CD8-positive, alpha-beta memory T cell (primary cell): Measurements from ENCODE around the gene CEP350. TPM values are rescaled to one million over a fixed set of nuclear protein-coding genes. Genes with fewer than 3 reads are reported as not detected.

Experiments
- CTCF ChIA-PET: fragments of 350-600 bp; sonication (Branson Sonifier 250); formaldehyde crosslinking; loops from one replicate; lab custom pipeline; 2021; ENCODE audit warnings: antibody characterized with exemption; lab: Charles Lee
- POLR2A ChIA-PET: fragments of 350-600 bp; sonication (Branson Sonifier 250); formaldehyde crosslinking; loops from one replicate; lab custom pipeline; 2021; ENCODE audit warnings: antibody characterized with exemption; lab: Charles Lee
- DNase-seq, 5 donors: peaks; one replicate each; pipeline versions ENCODE4 v3.0.0 to v3.0.0-alpha.2; 2020 to 2022; ENCODE audit warnings: mixed read lengths in 1 of 5
- H3K27ac ChIP-seq: one replicate; pipeline ENCODE4 v1.7.0; 2013; ENCODE audit warnings: low read depth, mild to moderate bottlenecking, low read length, moderate library complexity
- H3K27me3 ChIP-seq: 2 replicates; pipeline ENCODE4 v1.7.0; 2013; ENCODE audit warnings: low read length, mild to moderate bottlenecking; ENCODE audit not compliant: insufficient read depth, poor library complexity, severe bottlenecking
- H3K36me3 ChIP-seq: 2 replicates; pipeline ENCODE4 v1.7.0; 2013; ENCODE audit warnings: mild to moderate bottlenecking, low read length, moderate library complexity; ENCODE audit not compliant: insufficient read depth
- H3K4me1 ChIP-seq: 2 replicates; pipeline ENCODE4 v1.7.0; 2013; ENCODE audit warnings: mild to moderate bottlenecking, low read length, moderate library complexity; ENCODE audit not compliant: insufficient read depth
- H3K4me3 ChIP-seq: 2 replicates; pipeline ENCODE4 v1.7.0; 2013; ENCODE audit warnings: mild to moderate bottlenecking, low read length
- H3K9me3 ChIP-seq: 2 replicates; pipeline ENCODE4 v1.7.0; 2013; ENCODE audit warnings: mild to moderate bottlenecking, low read length
- H3K27ac Mint-ChIP-seq, 8 donors: one replicate each; pipeline ENCODE4 v1.8.0; 2020 to 2021; ENCODE audit warnings: mixed read lengths in 8 of 8, mild to moderate bottlenecking in 6 of 8, inconsistent platforms in 3 of 8, moderate library complexity in 3 of 8
- H3K27me3 Mint-ChIP-seq, 2 donors: one replicate each; pipeline ENCODE4 v1.8.0; 2020 to 2021; ENCODE audit warnings: mixed read lengths in 2 of 2, mild to moderate bottlenecking in 1 of 2, moderate library complexity in 1 of 2
- H3K36me3 Mint-ChIP-seq, 3 donors: one replicate each; pipeline ENCODE4 v1.8.0; 2020 to 2021; ENCODE audit warnings: mixed read lengths in 3 of 3, inconsistent platforms in 1 of 3, mild to moderate bottlenecking in 1 of 3
- H3K4me1 Mint-ChIP-seq, 3 donors: one replicate each; pipeline ENCODE4 v1.8.0; 2020 to 2021; ENCODE audit warnings: mixed read lengths in 3 of 3, inconsistent platforms in 1 of 3, mild to moderate bottlenecking in 1 of 3
- H3K4me3 Mint-ChIP-seq, 7 donors: one replicate each; pipeline ENCODE4 v1.8.0; 2020 to 2021; ENCODE audit warnings: mixed read lengths in 7 of 7, mild to moderate bottlenecking in 6 of 7, moderate library complexity in 4 of 7, inconsistent platforms in 2 of 7
- H3K9me3 Mint-ChIP-seq, 5 donors: one replicate each; pipeline ENCODE4 v1.8.0; 2020 to 2022; ENCODE audit warnings: mixed read lengths in 5 of 5, mild to moderate bottlenecking in 3 of 5, moderate library complexity in 2 of 5, inconsistent platforms in 1 of 5
- polyA plus RNA-seq: library from polyadenylated mRNA; unstranded; fragments of 300-500 nt; fragmentation: Illumina TruSeq; gene quantifications from one replicate; pipeline ENCODE4 v1.2.3, GENCODE V29; 2021
- total RNA-seq, 2 experiments: library from RNA; stranded (reverse); gene quantifications; one replicate each; pipeline ENCODE4 v1.2.3, GENCODE V29; 2021

Gene CEP350
- total and polyA plus RNA-seq, 3 experiments from 2014 or later = 41.4 to 60.1 (median 43.3) TPM

DNA sequence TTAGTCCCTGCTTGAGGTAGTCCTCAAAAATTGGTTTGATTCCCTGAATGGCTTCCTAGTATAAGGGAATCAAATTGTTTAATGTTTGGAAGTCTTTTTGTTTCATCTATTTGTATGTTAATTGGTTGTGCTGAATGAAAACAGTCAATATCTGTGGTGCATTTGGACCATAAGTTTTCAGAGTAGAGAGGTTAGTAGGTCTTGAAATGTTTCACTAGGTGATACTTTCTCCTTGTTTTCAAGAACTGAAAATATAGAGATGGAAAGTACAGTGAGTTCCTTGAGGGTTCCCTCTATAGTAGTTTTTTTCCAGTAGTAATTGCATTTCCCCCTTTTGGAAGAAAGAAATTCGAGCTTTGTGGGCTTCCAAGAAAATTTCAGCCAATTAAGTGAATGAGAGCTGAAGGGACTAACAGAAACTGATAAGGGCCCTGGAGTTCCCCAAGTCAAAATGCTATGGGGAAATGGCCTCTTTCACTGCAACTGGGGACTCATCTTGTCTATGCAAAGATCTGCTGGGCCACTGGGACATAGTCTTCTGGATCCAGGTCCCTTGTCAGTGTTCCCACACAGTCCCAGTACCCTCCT is 18.6 kb upstream of the CEP350 start:
- Histone ChIP-seq H3K27ac (no peak overlapping the region), H3K27me3 (no peaks in the 10 kb centered on the region), H3K9me3 (no peaks in the 10 kb centered on the region), H3K4me1 (no peaks in the 10 kb centered on the region), H3K4me3 (no peak overlapping the region), H3K36me3 (no peaks in the 10 kb centered on the region)
- Mint-ChIP-seq H3K36me3 (no peaks in the 10 kb centered on the region), H3K27ac (no peak overlapping the region), H3K9me3 (no peaks in the 10 kb centered on the region), H3K4me3 (no peak overlapping the region), H3K27me3 (peaks cover 0 to 26% of the 10 kb centered on the region in 2 donors), H3K4me1 (no peaks in the 10 kb centered on the region)
- CTCF ChIA-PET = interaction anchor here (0.5 kb wide), 1 partner anchor 53 kb away, joined by 3 read pairs; no protein-coding TSS in a partner anchor
- DNase-seq = no peak
- POLR2A ChIA-PET = no interaction called here

DNA sequence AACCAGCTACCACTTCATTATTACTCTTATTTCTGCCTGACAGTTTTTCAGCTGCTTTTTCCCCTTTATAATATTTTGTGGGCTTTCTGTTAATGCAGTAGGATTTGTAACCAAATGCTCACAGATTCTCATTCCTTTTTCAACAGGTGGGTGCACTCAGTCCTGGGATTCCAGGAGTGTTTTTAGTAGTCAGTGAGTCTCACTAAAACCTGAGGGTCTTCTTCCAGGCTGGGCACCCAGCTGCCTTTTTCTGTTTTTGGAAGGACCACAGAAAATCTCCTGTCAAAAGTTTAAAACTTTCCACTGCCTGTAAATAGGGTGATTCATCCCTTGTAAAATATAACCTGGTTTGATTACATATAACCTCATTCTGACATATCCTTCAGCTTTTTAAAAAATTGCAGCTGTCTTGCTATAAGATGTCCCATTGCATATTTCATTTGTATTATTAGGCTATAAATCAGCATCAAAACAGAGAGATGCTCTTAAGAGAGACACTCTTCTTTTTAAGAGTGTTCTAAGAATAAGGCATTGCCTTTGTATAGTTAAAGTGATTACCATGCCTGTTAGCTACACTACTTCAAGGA is 16.8 kb upstream of the CEP350 start:
- Mint-ChIP-seq H3K4me1 (no peaks in the 10 kb centered on the region), H3K27me3 (peaks cover 0 to 22% of the 10 kb centered on the region in 2 donors), H3K9me3 (peaks cover 0 to 2% (median 0%) of the 10 kb centered on the region in 5 donors), H3K27ac (no peak overlapping the region), H3K4me3 (no peak overlapping the region), H3K36me3 (no peaks in the 10 kb centered on the region)
- Histone ChIP-seq H3K27ac (no peak overlapping the region), H3K36me3 (no peaks in the 10 kb centered on the region), H3K4me3 (no peak overlapping the region), H3K4me1 (no peaks in the 10 kb centered on the region), H3K9me3 (no peaks in the 10 kb centered on the region), H3K27me3 (no peaks in the 10 kb centered on the region)
- ChIA-PET POLR2A (no interaction called here), CTCF (no interaction called here)
- DNase-seq = no peak

DNA sequence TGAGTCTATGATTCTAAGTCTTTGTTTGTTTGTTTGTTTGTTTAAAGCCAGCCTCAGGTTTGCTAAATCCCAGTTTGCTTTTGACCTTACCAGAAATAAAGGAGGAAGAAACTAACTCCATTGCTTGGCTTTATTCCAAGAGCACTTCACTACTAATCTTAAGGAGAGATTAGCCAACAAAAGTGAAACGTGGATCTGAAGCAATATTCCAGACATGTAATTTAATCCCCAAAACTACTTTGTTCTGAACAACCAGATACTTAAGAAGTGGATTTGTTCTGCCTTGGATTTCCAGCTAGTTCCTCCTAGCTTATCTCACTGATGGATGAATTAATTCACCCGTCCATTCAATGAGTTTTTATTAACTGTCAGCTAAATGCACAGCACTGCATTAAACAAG is 15.9 kb upstream of the CEP350 start:
- Histone ChIP-seq H3K27ac (no peak overlapping the region), H3K4me3 (no peak overlapping the region), H3K36me3 (no peaks in the 10 kb centered on the region), H3K9me3 (no peaks in the 10 kb centered on the region), H3K27me3 (no peaks in the 10 kb centered on the region), H3K4me1 (no peaks in the 10 kb centered on the region)
- no peak overlapping the region for H3K27ac Mint-ChIP-seq
- no peaks in the 10 kb centered on the region for H3K36me3 Mint-ChIP-seq
- POLR2A ChIA-PET = no interaction called here
- H3K4me3 Mint-ChIP-seq = no peak overlapping the region
- CTCF ChIA-PET = no interaction called here
- H3K27me3 Mint-ChIP-seq = peaks cover 0 to 19% of the 10 kb centered on the region in 2 donors
- peaks cover 0 to 3% (median 0%) of the 10 kb centered on the region in 5 donors for H3K9me3 Mint-ChIP-seq
- DNase-seq = no peak
- no peaks in the 10 kb centered on the region for H3K4me1 Mint-ChIP-seq

DNA sequence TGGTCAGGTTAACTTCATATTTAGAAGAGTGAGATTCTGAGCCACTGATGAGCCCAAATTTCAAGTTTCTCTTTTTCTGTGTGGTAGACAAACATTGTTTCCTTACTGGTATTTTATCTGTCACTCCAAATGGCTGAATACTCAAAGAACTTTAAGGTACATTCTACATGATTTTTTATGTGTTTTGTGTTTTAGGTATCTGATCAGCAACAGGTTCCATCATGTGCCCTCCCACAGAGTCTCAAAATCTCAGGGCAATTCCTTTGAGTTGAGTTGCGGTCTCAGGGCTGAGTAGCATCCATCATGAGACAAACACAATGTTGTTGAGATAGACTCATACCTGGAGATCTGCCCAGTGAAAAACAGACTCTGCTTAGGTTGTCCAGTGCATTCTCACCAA is 14.7 kb upstream of the CEP350 start:
- Mint-ChIP-seq H3K36me3 (no peaks in the 10 kb centered on the region), H3K4me1 (no peaks in the 10 kb centered on the region), H3K4me3 (no peak overlapping the region), H3K27ac (no peak overlapping the region), H3K27me3 (peaks cover 0 to 12% of the 10 kb centered on the region in 2 donors), H3K9me3 (peaks cover 0 to 3% (median 0%) of the 10 kb centered on the region in 5 donors)
- no peak for DNase-seq
- no peak overlapping the region for H3K27ac ChIP-seq
- no peaks in the 10 kb centered on the region for H3K4me1 ChIP-seq
- H3K27me3 ChIP-seq = no peaks in the 10 kb centered on the region
- ChIA-PET CTCF (no interaction called here), POLR2A (no interaction called here)
- H3K4me3 ChIP-seq = no peak overlapping the region
- no peaks in the 10 kb centered on the region for H3K36me3 ChIP-seq
- no peaks in the 10 kb centered on the region for H3K9me3 ChIP-seq

DNA sequence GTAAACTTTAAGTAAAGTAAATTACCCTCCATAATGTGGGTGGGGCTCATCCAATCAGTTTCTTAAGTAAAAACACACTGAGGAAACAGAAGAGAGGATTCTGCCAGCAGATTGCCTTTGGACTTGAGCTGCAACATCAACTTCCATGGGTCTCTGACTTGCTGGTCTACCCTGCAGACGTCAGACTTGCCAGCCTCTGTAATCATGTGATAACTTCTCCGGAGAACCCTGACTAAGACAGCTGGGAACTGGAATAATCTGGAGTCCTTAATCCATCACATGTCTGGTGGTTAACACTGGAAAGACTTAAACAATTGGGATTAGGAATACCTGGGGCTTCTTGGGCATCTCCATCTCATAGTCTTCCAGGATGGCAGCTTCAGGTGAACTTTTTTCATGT is 13.2 kb upstream of the CEP350 start:
- H3K4me3 Mint-ChIP-seq = no peak overlapping the region
- H3K27ac Mint-ChIP-seq = no peak overlapping the region
- no peak for DNase-seq
- ChIA-PET POLR2A (no interaction called here), CTCF (interaction anchor here (1.0 kb wide), 1 partner anchor 11 kb away, joined by 3 read pairs; no protein-coding TSS in a partner anchor)
- no peaks in the 10 kb centered on the region for H3K27me3 ChIP-seq
- no peaks in the 10 kb centered on the region for H3K9me3 ChIP-seq
- no peaks in the 10 kb centered on the region for H3K36me3 ChIP-seq
- H3K27me3 Mint-ChIP-seq = peaks cover 0 to 9% of the 10 kb centered on the region in 2 donors
- H3K36me3 Mint-ChIP-seq = no peaks in the 10 kb centered on the region
- no peak overlapping the region for H3K4me3 ChIP-seq
- no peak overlapping the region for H3K27ac ChIP-seq
- peaks cover 0 to 3% (median 0%) of the 10 kb centered on the region in 5 donors for H3K9me3 Mint-ChIP-seq
- H3K4me1 Mint-ChIP-seq = no peaks in the 10 kb centered on the region
- no peaks in the 10 kb centered on the region for H3K4me1 ChIP-seq

DNA sequence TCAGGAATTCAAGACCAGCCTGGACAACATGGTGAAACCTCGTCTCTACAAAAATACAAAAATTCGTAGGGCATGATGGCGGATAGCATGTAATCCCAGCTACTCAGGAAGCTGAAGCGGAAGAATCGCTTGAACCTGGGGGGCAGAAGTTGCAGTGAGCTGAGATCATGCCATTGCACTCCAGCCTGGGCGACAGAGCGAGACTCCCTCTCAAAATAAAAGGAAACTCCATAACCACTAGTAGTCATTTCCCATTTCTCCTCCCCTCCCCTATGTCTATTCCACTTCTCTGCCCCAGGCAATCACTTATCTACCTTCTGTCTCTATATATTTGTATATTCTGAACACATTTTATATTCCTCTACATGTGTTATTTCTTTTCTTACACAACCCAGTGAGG is 4.0 kb upstream of the CEP350 start:
- DNase-seq = no peak
- H3K4me1 ChIP-seq = peaks cover 17% of the 10 kb centered on the region
- H3K27ac Mint-ChIP-seq = no peak overlapping the region
- POLR2A ChIA-PET = interaction anchor here (1.1 kb wide), 1 partner anchor 68 kb away, joined by 3 read pairs; the partner anchor contains the start of gene TOR1AIP1
- no peaks in the 10 kb centered on the region for H3K27me3 Mint-ChIP-seq
- H3K36me3 Mint-ChIP-seq = peaks cover 0 to 9% (median 0%) of the 10 kb centered on the region in 3 donors
- H3K27ac ChIP-seq = no peak overlapping the region
- H3K9me3 ChIP-seq = no peaks in the 10 kb centered on the region
- no peaks in the 10 kb centered on the region for H3K9me3 Mint-ChIP-seq
- no peak overlapping the region for H3K4me3 ChIP-seq
- CTCF ChIA-PET = no interaction called here
- no peaks in the 10 kb centered on the region for H3K27me3 ChIP-seq
- H3K4me3 Mint-ChIP-seq = no peak overlapping the region
- H3K4me1 Mint-ChIP-seq = peaks cover 24 to 32% (median 25%) of the 10 kb centered on the region in 3 donors
- no peaks in the 10 kb centered on the region for H3K36me3 ChIP-seq

DNA sequence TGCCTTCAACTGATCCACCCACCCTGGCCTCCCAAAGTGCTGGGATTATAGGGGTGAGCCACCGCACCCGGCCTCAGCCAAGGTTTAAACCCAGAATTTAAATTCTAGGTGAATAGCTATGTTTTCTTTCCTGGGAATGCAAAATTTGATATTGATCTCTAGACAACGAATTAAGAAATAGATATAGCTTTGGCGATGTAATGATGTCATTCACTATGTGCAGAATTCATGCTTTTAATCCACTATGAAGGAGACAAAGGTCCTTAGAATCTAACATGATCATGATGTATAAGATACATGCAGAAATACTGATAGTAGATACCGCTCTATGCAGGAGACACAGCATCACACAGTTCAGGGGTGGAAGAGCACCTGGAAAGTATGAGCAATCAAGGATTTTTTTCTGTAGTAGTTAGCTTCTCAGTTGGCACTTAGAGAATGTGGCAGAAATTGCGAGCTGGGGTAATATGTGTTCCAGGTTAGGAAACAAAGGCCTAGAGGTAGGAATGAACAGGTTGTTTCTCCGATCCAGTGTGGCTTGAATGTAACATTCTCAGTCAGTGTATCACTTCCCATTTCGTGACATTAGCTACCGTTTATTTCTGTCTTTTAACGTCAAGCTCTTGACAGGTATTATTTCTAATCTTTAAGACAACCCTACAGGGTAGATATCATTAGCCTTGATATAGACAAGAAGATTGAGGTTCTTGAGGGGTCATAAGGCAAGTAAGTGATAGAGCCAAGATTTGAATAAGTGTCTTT is 3.0 kb upstream of the CEP350 start:
- H3K27ac ChIP-seq = no peak overlapping the region
- Mint-ChIP-seq H3K36me3 (peaks cover 0 to 9% (median 0%) of the 10 kb centered on the region in 3 donors), H3K27ac (peak overlapping the region; percentile 2 to 96 (median 92)), H3K27me3 (no peaks in the 10 kb centered on the region), H3K4me3 (peak overlapping the region in 2 of 7 donors; percentile 1 to 77), H3K9me3 (no peaks in the 10 kb centered on the region), H3K4me1 (peaks cover 33 to 41% (median 34%) of the 10 kb centered on the region in 3 donors)
- no peak for DNase-seq
- H3K36me3 ChIP-seq = no peaks in the 10 kb centered on the region
- ChIA-PET CTCF (interaction anchor here (1.1 kb wide), 1 partner anchor 9 kb away, joined by 4 read pairs; no protein-coding TSS in a partner anchor), POLR2A (no interaction called here)
- no peaks in the 10 kb centered on the region for H3K27me3 ChIP-seq
- H3K4me3 ChIP-seq = no peak overlapping the region
- H3K4me1 ChIP-seq = peaks cover 25% of the 10 kb centered on the region
- H3K9me3 ChIP-seq = no peaks in the 10 kb centered on the region

DNA sequence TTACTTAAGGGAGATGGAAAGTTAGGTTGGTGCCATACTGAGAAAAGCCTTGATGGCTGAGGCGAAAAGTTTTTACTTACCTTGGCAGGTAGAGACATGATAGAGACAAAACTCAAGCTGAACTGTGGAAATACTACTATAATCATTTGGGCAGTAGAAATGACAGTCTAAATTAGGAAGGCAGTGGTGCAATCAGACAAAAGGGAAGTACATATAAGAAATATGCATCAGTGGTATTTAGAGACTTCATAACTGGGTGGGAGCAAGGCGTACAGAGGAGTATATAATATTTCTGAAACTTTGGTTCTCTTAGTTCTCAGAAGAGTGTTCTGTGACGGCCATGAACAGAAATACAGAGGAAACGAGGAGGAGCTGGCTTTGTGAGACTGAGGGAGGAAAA is 2.4 kb upstream of the CEP350 start:
- no peaks in the 10 kb centered on the region for H3K27me3 Mint-ChIP-seq
- peak overlapping the region; percentile 45 to 96 (median 92) for H3K27ac Mint-ChIP-seq
- Histone ChIP-seq H3K36me3 (no peaks in the 10 kb centered on the region), H3K27me3 (no peaks in the 10 kb centered on the region), H3K4me3 (no peak overlapping the region), H3K9me3 (no peaks in the 10 kb centered on the region), H3K27ac (no peak overlapping the region), H3K4me1 (peaks cover 28% of the 10 kb centered on the region)
- CTCF ChIA-PET = interaction anchor here (1.1 to 1.3 kb wide), 2 partner anchors 9 to 11 kb away, joined by 3 to 4 read pairs; no protein-coding TSS in a partner anchor
- H3K4me3 Mint-ChIP-seq = peak overlapping the region in 6 of 7 donors; percentile 23 to 77 (median 62)
- DNase-seq = no peak
- H3K9me3 Mint-ChIP-seq = no peaks in the 10 kb centered on the region
- POLR2A ChIA-PET = no interaction called here
- H3K4me1 Mint-ChIP-seq = peaks cover 39 to 47% (median 39%) of the 10 kb centered on the region in 3 donors
- H3K36me3 Mint-ChIP-seq = peaks cover 0 to 9% (median 0%) of the 10 kb centered on the region in 3 donors
